Endothelial cell of umbilical vein (primary cell): ENCODE data around the gene ACBD6. TPM values are rescaled to one million over a fixed set of nuclear protein-coding genes. Genes with fewer than 3 reads are reported as not detected.

Experiments
- BruUV-seq: library from RNA; stranded (reverse); fragments of 400-500 nt; replicated peaks from 2 replicates; lab custom pipeline; 2021; lab: Mats Ljungman, UMichigan
- CTCF ChIA-PET: fragments of 300-600, 350-600 bp; sonication (Branson Sonifier 250); formaldehyde crosslinking; loops from one replicate; lab custom pipeline; 2021; ENCODE audit warnings: antibody characterized with exemption, inconsistent platforms; lab: Charles Lee
- POLR2A ChIA-PET: fragments of 300-600, 350-600 bp; sonication (Branson Sonifier 250); formaldehyde crosslinking; loops from one replicate; lab custom pipeline; 2021; ENCODE audit warnings: antibody characterized with exemption, inconsistent platforms; lab: Charles Lee
- DNase-seq: peaks from one replicate; pipeline ENCODE4 v3.0.0-alpha.2; 2011; ENCODE audit warnings: low read depth, low spot score
- FAIRE-seq: peaks from 2 replicates; lab custom pipeline; 2011; peaks lifted over from hg19 to GRCh38; lab: Jason Lieb, UNC
- H2AFZ ChIP-seq: 2 replicates; pipeline ENCODE4 v1.6.0; 2012; ENCODE audit warnings: low read depth, low read length, control low read depth, inconsistent platforms
- H3K27ac ChIP-seq: 2 replicates; pipeline ENCODE4 v1.5.1; 2011; ENCODE audit warnings: low read depth, mild to moderate bottlenecking, control low read depth, low read length, moderate library complexity; ENCODE audit not compliant: insufficient read depth
- H3K27me3 ChIP-seq, 2 experiments: 2 replicates each; pipeline versions ENCODE4 v1.6.0 to v1.6.1; 2011; ENCODE audit warnings: low read length in 2 of 2, mixed read lengths in 1 of 2; ENCODE audit not compliant: control insufficient read depth in 2 of 2, insufficient read depth in 2 of 2
- H3K36me3 ChIP-seq, 2 experiments: 2 replicates in 1 of 2; 3 replicates in 1 of 2; pipeline ENCODE4 v1.5.1; 2011; ENCODE audit warnings: low read length in 2 of 2, mild to moderate bottlenecking in 1 of 2, moderate library complexity in 1 of 2; ENCODE audit not compliant: control insufficient read depth in 2 of 2, insufficient read depth in 2 of 2; ENCODE audit errors: extremely low read depth in 1 of 2
- H3K4me1 ChIP-seq: 3 replicates; pipeline ENCODE4 v1.5.1; 2011; ENCODE audit warnings: mild to moderate bottlenecking, low read length; ENCODE audit not compliant: control insufficient read depth, insufficient read depth; ENCODE audit errors: extremely low read depth
- H3K4me2 ChIP-seq: 2 replicates; pipeline ENCODE4 v1.6.1; 2011; ENCODE audit warnings: low read length, control low read depth, mixed read lengths; ENCODE audit not compliant: insufficient read depth
- H3K4me3 ChIP-seq, 3 experiments: fragments of 200-600 bp in 1 of 3; sonication (generic), shearing (Covaris generic) in 1 of 3; replicated peaks in 1 of 3; 2 replicates each; pipeline ENCODE4 v1.5.1; 2011 to 2016; ENCODE audit warnings: control low read depth in 3 of 3, low read length in 3 of 3, mild to moderate bottlenecking in 2 of 3, inconsistent platforms in 1 of 3, low read depth in 1 of 3, moderate library complexity in 1 of 3; ENCODE audit not compliant: insufficient read depth in 1 of 3
- H3K79me2 ChIP-seq: 2 replicates; pipeline ENCODE4 v1.6.0; 2012; ENCODE audit warnings: low read length, inconsistent platforms; ENCODE audit not compliant: control insufficient read depth, insufficient read depth
- H3K9ac ChIP-seq: replicated peaks from 2 replicates; pipeline ENCODE3; 2011; ENCODE audit warnings: low read length, control low read depth; ENCODE audit not compliant: insufficient read depth; ENCODE audit errors: extremely low read depth
- H3K9me1 ChIP-seq: replicated peaks from 3 replicates; pipeline ENCODE4 v1.6.0; 2011; ENCODE audit warnings: mild to moderate bottlenecking, low read length; ENCODE audit not compliant: control insufficient read depth, insufficient read depth; ENCODE audit errors: extremely low read depth
- H3K9me3 ChIP-seq: replicated peaks from 2 replicates; pipeline ENCODE4 v1.5.1; 2012; ENCODE audit warnings: low read length, inconsistent platforms; ENCODE audit not compliant: control insufficient read depth, insufficient read depth
- H4K20me1 ChIP-seq: replicated peaks from 2 replicates; pipeline ENCODE3; 2011; ENCODE audit warnings: mild to moderate bottlenecking, low read length; ENCODE audit not compliant: control insufficient read depth, insufficient read depth; ENCODE audit errors: extremely low read depth
- CTCF ChIP-seq, 2 donors: IDR thresholded peaks; 1 replicate in 1 of 2; 2 replicates in 1 of 2; pipeline ENCODE4 v1.5.1; 2011; ENCODE audit warnings: low read length in 2 of 2, mild to moderate bottlenecking in 2 of 2, moderate library complexity in 2 of 2, control low read depth in 1 of 2, inconsistent platforms in 1 of 2, low read depth in 1 of 2; ENCODE audit not compliant: insufficient read depth in 1 of 2; ENCODE audit errors: extremely low read depth in 1 of 2
- FOS ChIP-seq: IDR thresholded peaks from 2 replicates; pipeline ENCODE4 v1.6.1; 2011; ENCODE audit warnings: mild to moderate bottlenecking, low read length, moderate library complexity, borderline replicate concordance; ENCODE audit not compliant: insufficient read depth
- GATA2 ChIP-seq: IDR thresholded peaks from 2 replicates; pipeline ENCODE4 v1.7.0; 2011; ENCODE audit warnings: low read depth, mild to moderate bottlenecking, moderate library complexity, mixed read lengths, low read length; ENCODE audit not compliant: insufficient read length, insufficient read depth
- MYC ChIP-seq: IDR thresholded peaks from one replicate; pipeline ENCODE4 v1.6.1; 2011; ENCODE audit warnings: mild to moderate bottlenecking, low read depth, low read length
- dilution Hi-C: fragments of 300-500 bp; cut with MboI; formaldehyde crosslinking; loops from one replicate; pipeline ENCODE4 v1.15.0; 2019; ENCODE audit warnings: low sequenced_read_pairs; ENCODE audit not compliant: extremely low pct_ligation_motif_present
- intact Hi-C: fragments of 100-400 bp; cut with micrococcal nuclease; formaldehyde crosslinking; loops from one replicate; pipeline ENCODE4 v1.10.0; 2022
- polyA plus RNA-seq, 4 experiments: library from polyadenylated mRNA; depleted of rRNA in 3 of 4; stranded (reverse) in 3 of 4; unstranded in 1 of 4; fragments of >200 nt; gene quantifications; 2 replicates each; pipeline versions ENCODE4 v1.2.1 to v1.2.3, GENCODE V29; 2011 to 2012; ENCODE audit warnings: missing spikeins in 1 of 4
- total RNA-seq: library from RNA; stranded (reverse); gene quantifications from 2 replicates; pipeline ENCODE4 v1.2.3, GENCODE V29; 2021

ACBD6 gene
- total and polyA plus RNA-seq, 2 donors (not counting 3 experiments of a cell fraction or from before 2014, with no cell fraction given), result 55.6 to 56.4 TPM

DNA sequence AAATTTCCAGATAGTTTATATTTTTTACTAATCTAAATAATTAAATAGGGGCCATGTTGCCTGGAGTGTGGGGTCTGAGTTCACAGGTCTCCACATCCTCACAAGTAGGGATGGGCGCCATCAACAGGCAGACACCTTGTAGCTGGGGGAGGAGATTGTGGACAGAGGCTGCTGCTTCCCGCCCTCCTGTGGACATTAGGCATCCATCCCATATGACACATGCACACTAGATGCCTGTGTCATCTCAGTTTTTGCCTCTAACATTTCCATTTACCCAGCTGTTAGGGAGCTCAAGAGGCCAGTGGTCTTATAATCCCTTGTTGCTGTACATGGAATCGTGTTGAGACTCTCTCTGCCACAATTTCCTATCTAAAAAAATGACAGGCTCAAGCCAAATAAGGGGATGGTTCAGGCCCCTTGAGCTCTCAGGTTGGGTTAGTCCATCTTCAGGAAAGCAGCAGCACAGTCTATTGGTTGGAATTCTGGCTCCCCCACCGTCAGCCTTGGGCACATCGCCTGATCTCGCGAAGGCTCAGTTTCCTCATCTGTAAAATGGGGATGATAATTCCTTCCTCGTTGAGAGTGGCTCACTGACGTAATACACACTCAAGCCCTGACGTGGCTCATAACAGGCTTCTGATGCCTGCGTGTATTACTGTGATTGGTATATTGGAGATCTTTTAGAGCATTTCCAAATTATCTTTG, 258.7 kb downstream of the ACBD6 start:
- H3K27ac ChIP-seq, result no peak overlapping the region
- no peak overlapping the region for H3K4me3 ChIP-seq
- H4K20me1 ChIP-seq, result no peaks in the 10 kb centered on the region
- ChIA-PET CTCF (interaction anchor here (1.2 to 3.7 kb wide), 2 partner anchors 9 to 18 kb away, joined by 4 to 11 read pairs; no protein-coding TSS in a partner anchor), POLR2A (no interaction called here)
- H3K9ac ChIP-seq, result no peak overlapping the region
- H3K79me2 ChIP-seq, result no peaks in the 10 kb centered on the region
- H3K27me3 ChIP-seq, result peaks cover 34 to 37% of the 10 kb centered on the region in 2 experiments
- no peak overlapping the region for H3K4me2 ChIP-seq
- no peaks in the 10 kb centered on the region for H3K4me1 ChIP-seq
- H3K36me3 ChIP-seq, result no peaks in the 10 kb centered on the region
- no TSS peak for BruUV-seq
- no peak for FAIRE-seq
- dilution Hi-C loops, result no loop called here
- no peak for DNase-seq
- no peaks in the 10 kb centered on the region for H3K9me1 ChIP-seq
- no peak for TF ChIP-seq FOS
- TF ChIP-seq MYC, result no peak
- TF ChIP-seq GATA2, result no peak
- no peak for TF ChIP-seq CTCF (IDR thresholded peaks at IDR 0.05; ENCODE audit: extremely low read depth in 1 of 2, insufficient read depth in 1 of 2, low read depth in 1 of 2, low read length in 2 of 2)
- no peak overlapping the region for H2AFZ ChIP-seq
- intact Hi-C loops, result no loop called here
- no peaks in the 10 kb centered on the region for H3K9me3 ChIP-seq
